ENCODE measurements around the gene MPHOSPH9. TPM values are rescaled to one million over a fixed set of nuclear protein-coding genes. Genes with fewer than 3 reads are reported as not detected.
A peak's percentile ranks its signal among the peaks of the same experiment; 100 is the strongest.

Gene MPHOSPH9
- total RNA-seq, 4 donors from 2014 or later, result 21.3 to 124 (median 75.1) TPM

DNA sequence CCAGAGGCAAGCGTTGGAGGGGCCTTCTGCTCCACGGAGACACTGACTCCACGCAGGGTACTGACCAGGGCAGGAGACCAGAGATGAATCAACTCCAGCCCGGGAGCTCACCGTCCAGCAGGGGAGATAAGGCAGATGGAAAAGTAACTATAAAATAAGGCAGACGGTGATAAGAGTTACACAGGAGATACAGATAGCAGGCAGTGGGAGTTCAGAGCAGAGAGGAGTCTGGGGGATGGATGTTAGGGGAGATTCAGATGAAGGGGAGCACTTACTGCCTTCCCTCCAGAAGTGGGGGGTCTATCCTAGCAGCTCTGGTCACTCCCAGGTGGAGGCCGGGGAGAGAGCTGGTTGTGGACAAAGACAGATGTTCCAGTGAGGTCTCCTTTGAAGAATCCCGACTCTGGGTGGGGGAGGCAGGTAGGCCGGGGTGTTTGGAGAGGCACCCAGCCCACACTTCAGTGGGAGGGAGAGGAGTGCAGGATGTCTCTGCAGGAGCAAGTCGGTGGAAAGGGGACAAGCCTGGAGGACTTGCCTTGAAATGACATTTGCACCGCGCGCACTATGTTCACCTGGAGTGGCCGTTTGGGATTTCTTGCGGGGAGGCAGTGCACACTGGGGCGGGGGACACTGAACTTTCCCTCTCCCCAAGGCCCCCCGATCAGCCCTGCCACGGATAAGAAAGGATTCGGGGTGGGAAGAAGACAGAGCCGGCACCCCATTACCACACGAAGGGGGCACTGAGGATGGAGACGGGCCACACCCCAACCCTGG lies 83.3 kb downstream of the MPHOSPH9 start:
- intact Hi-C loops (cut with DNase I; ENCODE audit: low total_unique reads), result loop anchor here (5.0 kb wide), 1 partner anchor 102 kb away; no protein-coding TSS in a partner anchor
- peak overlapping the region; percentile 75 to 92 for H3K4me3 ChIP-seq
- TF ChIP-seq POLR2A (IDR thresholded peaks at IDR 0.05), result no peak
- TF ChIP-seq, protein P1, sequence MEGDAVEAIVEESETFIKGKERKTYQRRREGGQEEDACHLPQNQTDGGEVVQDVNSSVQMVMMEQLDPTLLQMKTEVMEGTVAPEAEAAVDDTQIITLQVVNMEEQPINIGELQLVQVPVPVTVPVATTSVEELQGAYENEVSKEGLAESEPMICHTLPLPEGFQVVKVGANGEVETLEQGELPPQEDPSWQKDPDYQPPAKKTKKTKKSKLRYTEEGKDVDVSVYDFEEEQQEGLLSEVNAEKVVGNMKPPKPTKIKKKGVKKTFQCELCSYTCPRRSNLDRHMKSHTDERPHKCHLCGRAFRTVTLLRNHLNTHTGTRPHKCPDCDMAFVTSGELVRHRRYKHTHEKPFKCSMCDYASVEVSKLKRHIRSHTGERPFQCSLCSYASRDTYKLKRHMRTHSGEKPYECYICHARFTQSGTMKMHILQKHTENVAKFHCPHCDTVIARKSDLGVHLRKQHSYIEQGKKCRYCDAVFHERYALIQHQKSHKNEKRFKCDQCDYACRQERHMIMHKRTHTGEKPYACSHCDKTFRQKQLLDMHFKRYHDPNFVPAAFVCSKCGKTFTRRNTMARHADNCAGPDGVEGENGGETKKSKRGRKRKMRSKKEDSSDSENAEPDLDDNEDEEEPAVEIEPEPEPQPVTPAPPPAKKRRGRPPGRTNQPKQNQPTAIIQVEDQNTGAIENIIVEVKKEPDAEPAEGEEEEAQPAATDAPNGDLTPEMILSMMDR (IDR thresholded peaks at IDR 0.05), result no peak
- DNase-seq, result peak in 1 of 2 donors; percentile 32
- no peaks in the 10 kb centered on the region for H3K9me3 ChIP-seq
- no peaks in the 10 kb centered on the region for H3K36me3 ChIP-seq
- H3K27me3 ChIP-seq, result no peaks in the 10 kb centered on the region
- no peaks in the 10 kb centered on the region for H3K4me1 ChIP-seq
- peak overlapping the region; percentile 88 to 98 for H3K27ac ChIP-seq

DNA sequence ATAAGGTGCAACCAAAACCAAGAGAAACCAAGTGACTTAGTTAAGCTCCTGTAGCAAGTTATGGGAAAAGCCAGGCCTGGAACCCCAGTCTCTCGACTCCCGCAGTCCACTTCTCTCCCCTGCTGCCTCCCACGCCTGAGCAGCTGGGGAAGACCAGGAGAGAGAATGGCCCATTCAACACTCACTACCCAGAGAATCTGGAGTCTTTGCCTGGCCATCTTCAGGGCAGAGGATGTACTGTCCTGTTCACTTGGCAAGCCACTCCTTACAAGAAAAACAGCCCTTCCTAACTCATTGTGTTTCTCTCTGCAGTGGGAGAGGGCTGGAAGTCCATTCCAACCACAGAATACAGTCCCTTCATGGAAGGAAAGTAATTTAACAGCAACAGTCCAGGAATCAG lies 83.9 kb downstream of the MPHOSPH9 start:
- Histone ChIP-seq H3K27me3 (no peaks in the 10 kb centered on the region), H3K36me3 (no peaks in the 10 kb centered on the region), H3K27ac (peak overlapping the region; percentile 88 to 98), H3K4me1 (no peaks in the 10 kb centered on the region), H3K9me3 (no peaks in the 10 kb centered on the region), H3K4me3 (peak overlapping the region in 1 of 2 donors; percentile 92)
- no peak for DNase-seq
- intact Hi-C loops (cut with DNase I; ENCODE audit: low total_unique reads), result no loop called here
- no peak for TF ChIP-seq POLR2A (IDR thresholded peaks at IDR 0.05)
- TF ChIP-seq, protein P1 (IDR thresholded peaks at IDR 0.05), result peak in 1 of 4 experiments; percentile 7

DNA sequence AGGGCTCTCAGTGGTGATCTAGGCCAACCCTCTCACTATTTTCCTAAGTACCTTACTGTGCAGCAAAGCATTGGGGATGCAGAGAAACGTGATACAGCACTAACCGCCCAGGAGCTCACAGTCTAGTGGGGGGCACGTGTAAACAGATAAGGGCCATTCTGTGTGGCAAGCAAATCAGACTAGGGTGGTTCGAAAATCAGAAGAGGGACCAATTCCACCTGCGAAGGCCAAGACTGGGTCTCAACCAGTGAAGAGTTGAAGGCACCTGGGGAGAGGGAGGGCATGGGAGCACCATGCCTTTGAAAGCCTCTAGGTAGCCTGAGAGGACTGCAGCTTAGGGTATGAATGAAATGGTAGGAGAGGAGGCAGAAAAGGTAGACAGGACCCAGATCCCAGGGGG lies 84.3 kb downstream of the MPHOSPH9 start:
- Histone ChIP-seq H3K27ac (peak overlapping the region; percentile 88 to 98), H3K27me3 (no peaks in the 10 kb centered on the region), H3K9me3 (no peaks in the 10 kb centered on the region), H3K36me3 (no peaks in the 10 kb centered on the region), H3K4me1 (no peaks in the 10 kb centered on the region), H3K4me3 (no peak overlapping the region)
- intact Hi-C loops (cut with DNase I; ENCODE audit: low total_unique reads), result no loop called here
- no peak for DNase-seq
- TF ChIP-seq POLR2A (IDR thresholded peaks at IDR 0.05), result no peak
- TF ChIP-seq, protein P1 (IDR thresholded peaks at IDR 0.05), result no peak

DNA sequence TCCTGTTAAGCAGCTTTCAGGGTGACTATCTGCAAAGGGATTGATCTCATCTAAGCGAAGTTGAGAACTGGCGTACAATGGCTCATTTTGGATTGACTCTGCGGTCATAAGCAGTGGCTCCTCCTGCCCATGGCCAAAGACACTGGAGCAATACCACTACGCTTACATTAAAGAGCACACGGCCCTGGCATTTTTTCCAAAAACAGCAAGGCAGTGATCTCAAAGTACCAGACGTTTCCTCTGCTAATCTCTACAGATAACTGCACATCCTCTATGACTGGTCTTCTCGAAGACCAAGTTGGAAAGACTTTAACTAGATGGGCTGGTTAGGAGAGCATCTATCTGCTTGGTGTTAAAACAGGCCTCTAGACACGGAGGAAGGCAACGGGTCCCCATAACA lies 84.7 kb downstream of the MPHOSPH9 start:
- H3K27ac ChIP-seq, result no peak overlapping the region
- intact Hi-C loops (cut with DNase I; ENCODE audit: low total_unique reads), result no loop called here
- TF ChIP-seq POLR2A (IDR thresholded peaks at IDR 0.05), result no peak
- TF ChIP-seq, protein P1 (IDR thresholded peaks at IDR 0.05), result no peak

DNA sequence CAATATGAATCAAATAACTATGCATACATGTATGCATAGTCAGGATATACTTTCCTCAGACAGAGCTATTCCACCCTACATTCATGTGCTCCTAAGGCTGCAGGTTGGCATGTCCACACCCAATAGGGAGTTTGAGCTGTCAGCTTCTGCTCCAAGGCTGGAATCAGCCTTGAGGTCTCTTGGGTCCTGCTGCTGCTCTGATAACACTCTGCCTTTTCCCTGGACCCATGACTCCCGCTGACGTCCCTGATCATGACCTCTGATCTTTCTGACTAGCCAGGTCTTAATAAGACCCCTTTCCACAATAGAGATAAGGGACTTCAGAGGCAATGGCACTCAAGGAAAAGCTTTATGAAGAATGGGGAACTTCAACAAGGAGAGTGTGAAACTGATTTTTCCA lies 87.7 kb downstream of the MPHOSPH9 start:
- Histone ChIP-seq H3K9me3 (no peaks in the 10 kb centered on the region), H3K27me3 (no peaks in the 10 kb centered on the region), H3K27ac (no peak overlapping the region), H3K4me1 (peaks cover 3 to 18% of the 10 kb centered on the region in 2 donors), H3K4me3 (no peak overlapping the region), H3K36me3 (no peaks in the 10 kb centered on the region)
- no peak for DNase-seq
- no peak for TF ChIP-seq POLR2A (IDR thresholded peaks at IDR 0.05)
- TF ChIP-seq, protein P1 (IDR thresholded peaks at IDR 0.05), result no peak
- intact Hi-C loops (cut with DNase I; ENCODE audit: low total_unique reads), result no loop called here

More for the DNA sequence above, 84.7 kb downstream of the MPHOSPH9 start:
- Histone ChIP-seq H3K4me3 (no peak overlapping the region), H3K9me3 (no peaks in the 10 kb centered on the region), H3K4me1 (peaks cover 0 to 3% of the 10 kb centered on the region in 2 donors), H3K36me3 (no peaks in the 10 kb centered on the region), H3K27me3 (no peaks in the 10 kb centered on the region)
- DNase-seq, result no peak

Measured in uterus (tissue), 4 donors.